GM19324 (cell line): ENCODE results near the gene OR52B2.
A peak's percentile ranks its signal among the peaks of the same experiment; 100 is the strongest.

Experiments
- ATAC-seq: cut with Tn5 transposase; IDR thresholded peaks from one replicate; pipeline ENCODE4 v1.9.1; 2021; ENCODE audit warnings: mild to moderate bottlenecking, moderate library complexity; ENCODE audit not compliant: unreplicated experiment, low FRiP score

OR52B2 gene

DNA sequence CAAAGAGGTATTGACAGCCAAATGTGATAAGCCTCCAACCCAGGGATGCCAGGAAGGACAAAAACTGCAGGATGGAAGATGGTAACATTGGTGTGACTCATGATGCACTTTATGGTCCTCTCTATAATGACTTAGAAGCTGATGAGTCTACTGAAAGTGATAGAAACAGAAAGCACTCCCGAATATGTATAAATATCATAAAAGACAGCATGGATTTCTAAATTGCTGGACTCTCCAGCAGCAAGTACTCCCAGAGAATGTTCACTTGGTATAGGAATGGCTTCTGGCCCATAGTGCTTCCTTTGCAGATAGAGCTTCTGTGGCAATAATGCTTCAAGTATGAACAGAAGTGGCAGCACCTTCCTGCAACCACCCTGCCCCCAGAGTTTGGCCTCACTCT, at the start of gene OR52B2:
TSS of gene OR52B2 (minus strand) at position 101 of the 400 bp plus-strand sequence. CDS start at position 101, 0 bp downstream.
- no peak for ATAC-seq

DNA sequence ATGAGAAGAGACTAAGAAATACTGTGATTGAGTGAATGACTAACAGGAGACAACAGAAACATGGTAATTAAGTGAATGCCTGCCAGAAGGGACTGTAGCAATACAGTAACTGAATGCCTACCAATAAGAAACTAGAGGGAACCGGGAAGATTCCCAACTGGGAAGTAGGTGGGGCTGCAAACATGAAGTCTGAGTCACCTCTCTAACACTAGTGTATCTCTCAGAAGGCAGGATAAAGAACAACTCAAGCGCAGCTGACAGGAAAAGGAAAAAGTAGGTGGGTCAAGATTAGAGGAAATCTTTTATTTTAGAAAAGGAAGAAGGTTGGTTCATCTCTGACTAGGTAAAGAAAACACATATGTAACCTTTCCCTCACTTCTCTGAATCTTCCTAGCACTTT, 49.2 kb upstream of the OR52B2 start:
- ATAC-seq, result no peak

DNA sequence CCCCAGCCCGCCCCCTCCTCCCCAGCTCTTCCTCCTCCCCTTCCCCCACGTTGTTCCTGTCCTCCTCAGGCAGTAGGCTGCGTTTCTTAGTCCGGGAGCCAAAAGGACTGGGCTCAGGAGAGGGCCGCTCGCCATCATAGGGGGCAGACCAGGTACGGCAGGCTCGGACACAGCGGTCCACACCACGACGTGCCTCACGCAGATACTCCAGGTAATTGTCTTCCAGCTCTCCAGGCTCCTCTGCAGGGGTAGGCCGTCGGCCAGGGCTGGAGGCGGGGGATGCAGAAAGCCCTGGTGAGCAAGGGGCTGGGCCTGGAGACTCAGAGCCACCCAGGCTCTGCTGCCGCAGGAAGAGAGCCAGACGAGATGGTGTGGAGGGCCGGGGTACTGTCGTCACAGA, 47.6 kb upstream of the OR52B2 start:
- no peak for ATAC-seq

DNA sequence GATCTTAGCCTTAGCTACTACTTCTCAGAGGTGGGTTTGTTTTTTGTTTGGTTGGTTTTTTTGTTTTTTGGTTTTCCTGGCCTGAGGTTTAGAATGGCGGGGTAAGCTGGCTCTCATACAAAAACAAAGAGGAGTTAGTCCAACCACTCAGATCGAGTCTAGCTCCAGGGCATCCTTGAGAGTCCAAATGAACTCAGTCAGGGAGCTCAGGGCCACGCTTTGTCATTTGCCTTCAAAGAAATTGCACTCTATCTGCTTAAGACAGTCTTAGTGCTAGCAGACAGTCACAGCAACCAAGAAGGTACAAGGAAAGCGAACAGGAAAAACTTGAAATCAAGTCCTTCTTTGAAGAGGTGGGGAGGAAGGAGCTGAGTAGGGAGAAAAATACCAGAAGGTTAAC, 46.4 kb upstream of the OR52B2 start:
- no peak for ATAC-seq

DNA sequence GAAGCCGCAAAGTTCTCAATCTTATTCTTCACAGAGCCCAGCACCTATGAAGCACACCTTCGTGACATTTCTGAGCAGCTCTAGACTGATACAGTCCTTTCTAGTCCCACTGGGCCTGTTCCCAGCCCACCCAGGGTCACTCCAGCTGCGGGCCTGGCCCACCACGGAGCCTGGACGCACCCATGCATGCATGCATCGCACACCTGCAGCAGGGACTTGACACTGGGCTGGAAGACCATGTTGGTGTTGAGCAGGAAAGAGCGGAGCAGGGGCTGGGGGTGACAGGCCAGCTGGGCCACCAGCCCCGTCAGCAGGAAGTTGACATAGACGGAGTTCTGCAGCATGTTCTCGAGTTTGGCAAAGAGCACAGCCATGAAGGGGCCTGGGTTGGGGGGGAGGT, 44.4 kb upstream of the OR52B2 start:
- ATAC-seq, result no peak

DNA sequence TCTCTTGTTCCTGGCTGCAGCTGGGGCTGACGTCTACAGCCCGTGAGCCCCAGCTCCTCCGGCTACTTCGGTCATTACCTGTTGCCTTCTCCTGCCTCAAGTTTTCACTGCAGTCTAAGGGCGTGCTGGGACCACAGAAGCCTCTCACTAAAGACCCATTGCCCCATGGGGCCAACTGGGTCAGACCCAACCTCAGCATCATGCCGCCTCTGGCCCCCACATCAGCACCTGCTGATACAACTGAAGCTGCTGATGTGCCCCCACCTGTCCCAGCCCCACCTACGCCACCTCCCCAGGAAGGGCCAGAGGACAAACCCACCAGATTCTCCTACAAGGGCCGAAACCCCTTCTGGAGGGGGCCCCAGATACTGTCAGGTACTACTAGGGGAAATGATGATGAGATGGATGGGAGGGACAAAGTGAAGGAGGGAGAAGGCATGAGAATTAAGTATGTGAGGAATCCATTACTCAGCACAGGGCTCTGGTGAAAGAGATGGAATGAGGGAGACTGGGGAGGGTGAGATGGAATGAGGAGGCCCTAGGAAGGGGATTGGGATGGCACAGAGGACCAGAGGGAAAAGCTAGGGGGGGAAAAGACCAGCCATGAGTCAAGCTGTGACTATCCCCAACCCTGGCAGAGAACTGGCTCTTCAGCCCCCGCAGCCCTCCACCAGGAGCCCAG, 40.3 kb upstream of the OR52B2 start:
- no peak for ATAC-seq

DNA sequence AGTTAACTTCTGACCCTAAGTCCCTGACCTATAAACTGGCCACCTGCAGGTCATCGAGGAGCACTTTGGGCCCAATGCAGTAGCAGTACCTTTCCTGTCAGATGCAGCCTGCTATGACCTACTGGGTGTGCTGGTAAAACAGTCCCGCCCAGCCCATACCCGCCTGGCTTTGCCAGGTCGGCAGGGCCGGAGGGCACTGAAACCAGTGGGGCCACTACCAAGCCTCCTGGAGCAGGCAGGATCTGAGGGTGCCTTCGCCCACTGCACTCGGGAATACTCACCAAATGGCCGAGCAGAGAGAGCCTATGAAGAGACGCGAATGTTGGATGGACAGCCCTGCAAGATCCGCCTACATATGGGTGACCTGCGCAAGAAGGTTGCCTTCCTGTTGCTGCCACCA, 39.7 kb upstream of the OR52B2 start:
- ATAC-seq, result no peak

DNA sequence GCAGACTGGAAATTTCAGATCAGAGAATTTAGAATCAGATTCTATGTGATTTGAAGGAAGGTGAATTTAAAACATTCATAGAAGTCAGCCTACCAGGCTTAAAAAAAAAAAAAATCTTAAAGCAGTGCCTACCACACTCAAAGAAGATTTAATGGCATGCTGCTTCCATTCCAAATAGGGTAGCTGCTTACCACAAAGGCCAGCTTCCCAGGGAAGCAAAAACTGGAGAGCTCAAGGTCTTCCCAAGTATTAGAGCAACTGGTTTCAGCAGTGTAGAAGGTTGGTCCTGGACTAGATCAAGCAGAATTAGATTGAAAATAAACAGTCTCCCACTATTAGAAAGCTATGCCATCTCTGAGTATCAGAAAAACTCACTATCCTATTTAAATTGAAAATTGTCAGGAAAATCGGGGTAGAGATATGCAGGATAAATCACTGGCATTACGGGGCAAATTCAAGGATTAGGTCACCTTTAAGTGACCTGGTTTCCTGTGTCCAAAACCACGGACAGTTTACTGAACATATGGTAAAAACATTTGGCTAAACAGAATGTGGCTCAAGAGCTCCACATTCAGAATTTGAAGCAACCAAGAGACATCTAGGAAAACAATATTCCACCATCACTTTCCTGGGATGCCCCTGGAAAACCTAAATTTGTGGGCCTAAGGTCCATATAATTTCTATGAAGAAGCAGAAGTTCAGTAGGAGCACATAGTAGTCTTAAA, 36.5 kb upstream of the OR52B2 start:
- no peak for ATAC-seq

DNA sequence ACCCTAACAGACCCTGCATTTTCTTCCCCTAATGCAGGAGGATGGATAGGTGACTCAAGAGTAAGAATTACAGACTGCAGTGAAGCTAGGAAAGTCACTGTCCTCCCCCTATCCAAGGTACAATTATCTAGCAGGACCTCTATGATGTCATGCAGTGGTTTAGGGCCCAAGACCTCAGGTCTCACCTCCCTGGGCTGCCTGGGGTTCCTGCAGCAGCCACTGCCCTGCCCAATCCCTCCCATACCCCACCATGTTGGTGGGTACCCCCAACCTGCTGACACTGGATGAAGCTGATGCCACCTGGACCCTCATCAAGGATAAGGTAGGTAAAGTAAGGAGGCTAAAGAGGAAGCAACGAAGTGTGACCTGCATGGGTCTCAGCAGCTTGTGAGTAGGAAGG, 35.2 kb upstream of the OR52B2 start, which contains the start of gene C11orf42:
TSS of gene C11orf42 (plus strand) at position 192 of the 400 bp plus-strand sequence. CDS start at position 251, 59 bp downstream.
- no peak for ATAC-seq

DNA sequence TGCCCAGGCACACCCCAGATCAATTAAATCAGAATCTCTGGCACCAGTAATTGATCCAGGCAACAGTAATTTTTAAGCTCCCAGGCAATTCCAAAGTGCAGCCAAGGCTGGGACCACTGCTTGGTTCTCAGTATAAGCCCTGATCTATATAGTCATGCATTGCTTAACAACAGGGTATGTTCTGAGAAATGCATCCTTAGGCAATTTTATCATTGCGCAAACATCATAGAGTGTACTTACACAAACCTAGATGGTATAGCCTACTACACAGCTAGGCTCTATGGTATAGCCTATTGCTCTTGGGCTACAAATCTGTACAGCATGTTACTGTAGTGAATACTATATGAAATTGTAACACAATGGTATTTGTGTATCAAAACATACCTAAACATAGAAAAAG, 34.6 kb upstream of the OR52B2 start:
- no peak for ATAC-seq

DNA sequence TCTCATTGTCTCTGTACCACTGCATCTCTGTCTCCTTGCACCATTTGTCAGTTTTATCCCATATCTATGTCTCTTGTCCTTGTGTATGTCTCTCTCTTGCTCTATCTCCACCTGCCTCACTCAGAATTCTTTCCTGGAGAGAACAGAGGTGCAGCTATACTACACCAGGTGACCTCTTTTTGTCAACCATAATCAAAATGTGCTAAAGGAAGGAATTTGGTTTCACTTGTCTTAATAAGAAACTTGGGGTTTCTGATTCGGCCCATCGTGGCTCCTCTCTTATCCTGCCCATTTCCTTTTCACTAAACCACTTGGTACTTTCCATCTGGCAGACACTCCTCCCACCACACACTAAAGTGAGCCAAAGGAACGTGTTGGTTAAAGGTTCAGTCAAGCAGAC, 33.2 kb upstream of the OR52B2 start:
- peak; percentile 56 for ATAC-seq

DNA sequence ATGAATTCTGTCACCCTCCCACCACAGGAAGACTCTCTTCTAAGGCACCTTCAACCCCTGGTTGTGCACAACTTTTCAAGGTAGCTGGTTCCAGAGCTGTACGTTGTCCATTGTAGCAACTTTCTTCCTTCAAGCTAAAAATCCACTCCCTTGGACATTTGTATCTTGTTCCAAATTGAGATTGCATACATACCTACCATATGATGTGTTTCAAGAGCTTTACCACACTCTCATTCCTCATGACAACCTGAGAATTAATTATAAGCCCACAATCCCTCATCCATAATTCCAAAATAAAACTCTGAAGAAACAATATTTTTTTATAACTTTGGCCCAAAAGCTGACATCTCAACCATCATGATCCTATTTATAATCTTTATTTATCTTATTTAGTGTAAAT, 31.9 kb upstream of the OR52B2 start:
- no peak for ATAC-seq

DNA sequence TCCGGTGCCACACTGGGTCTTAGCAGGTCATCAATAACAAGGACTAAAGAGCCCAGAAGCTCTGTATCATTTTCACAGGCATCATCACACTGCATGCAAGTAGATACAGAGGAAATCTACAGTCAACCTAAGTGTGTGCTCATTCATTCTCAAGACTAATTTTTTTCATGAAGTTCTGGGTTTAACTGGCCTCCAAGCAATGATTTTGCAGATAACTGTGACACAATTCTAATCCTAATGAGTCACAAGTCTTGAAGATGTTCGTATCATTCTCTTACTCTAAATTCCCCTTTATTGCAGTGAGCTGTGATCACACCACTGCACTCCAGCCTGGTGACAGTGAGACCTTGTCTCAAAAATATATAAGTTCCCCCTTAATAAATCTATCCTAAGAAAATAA, 31.4 kb upstream of the OR52B2 start:
- no peak for ATAC-seq

DNA sequence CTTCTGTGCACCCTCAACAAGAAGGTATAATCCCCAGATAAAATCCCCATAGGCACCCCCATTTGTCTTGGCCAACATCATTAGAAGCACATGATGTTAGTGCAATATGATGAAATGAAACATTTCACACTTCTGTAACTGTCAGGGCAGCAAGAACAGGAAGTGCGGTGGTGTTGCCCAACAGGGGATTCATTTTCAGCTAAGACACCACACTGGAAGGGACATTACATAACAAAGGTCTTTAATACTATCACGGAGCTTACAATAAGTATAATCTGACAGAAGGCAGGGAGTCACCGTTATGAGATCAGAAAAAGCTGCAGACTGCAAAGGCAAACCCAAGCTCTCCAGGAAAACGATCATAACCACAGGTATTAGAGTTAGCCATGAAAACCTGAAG, 30.8 kb upstream of the OR52B2 start:
- no peak for ATAC-seq

DNA sequence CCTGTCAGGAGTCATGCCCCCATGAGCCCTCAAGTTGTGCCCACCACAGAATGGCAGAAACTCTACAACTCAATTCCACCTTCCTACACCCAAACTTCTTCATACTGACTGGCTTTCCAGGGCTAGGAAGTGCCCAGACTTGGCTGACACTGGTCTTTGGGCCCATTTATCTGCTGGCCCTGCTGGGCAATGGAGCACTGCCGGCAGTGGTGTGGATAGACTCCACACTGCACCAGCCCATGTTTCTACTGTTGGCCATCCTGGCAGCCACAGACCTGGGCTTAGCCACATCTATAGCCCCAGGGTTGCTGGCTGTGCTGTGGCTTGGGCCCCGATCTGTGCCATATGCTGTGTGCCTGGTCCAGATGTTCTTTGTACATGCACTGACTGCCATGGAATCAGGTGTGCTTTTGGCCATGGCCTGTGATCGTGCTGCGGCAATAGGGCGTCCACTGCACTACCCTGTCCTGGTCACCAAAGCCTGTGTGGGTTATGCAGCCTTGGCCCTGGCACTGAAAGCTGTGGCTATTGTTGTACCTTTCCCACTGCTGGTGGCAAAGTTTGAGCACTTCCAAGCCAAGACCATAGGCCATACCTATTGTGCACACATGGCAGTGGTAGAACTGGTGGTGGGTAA, 29.2 kb upstream of the OR52B2 start, which contains the start of gene OR52W1:
TSS of gene OR52W1 (plus strand) at position 51 of the 637 bp plus-strand sequence. CDS start at position 51, 0 bp downstream.
- ATAC-seq, result no peak

DNA sequence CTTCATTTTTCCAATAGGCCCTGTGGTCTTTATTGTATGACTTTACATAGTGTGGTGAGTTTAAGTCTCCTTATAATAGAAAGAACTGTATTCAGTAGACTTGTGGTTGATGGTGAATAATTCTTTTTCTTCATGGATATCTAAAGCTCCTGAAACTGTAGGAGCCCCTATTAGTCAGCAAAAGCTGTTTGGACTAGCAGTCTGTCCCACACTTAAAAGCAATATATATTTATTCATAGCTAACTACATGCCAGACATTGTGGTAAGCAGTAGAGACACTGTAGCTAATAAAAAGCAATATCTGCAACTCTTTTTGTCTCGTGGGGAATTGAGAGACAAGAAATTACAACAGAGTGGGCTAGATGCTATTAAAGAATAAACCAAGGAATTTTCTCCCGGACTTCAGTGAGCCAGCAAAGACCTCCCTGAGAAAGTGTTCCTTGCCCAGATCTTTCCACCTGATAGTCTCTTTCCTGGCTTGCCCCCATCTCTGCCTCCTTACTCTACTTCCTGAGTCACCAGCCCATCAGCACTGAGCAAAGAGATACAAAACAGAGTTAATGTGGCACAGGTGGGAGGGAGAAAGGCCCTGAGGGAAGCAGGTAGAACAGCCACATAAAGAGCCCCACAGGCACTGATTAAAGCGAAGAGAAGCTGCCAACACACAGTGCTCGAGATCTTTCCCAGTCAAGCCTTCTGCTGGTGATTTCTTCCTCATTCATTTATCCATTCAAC, 27.5 kb upstream of the OR52B2 start:
- no peak for ATAC-seq

DNA sequence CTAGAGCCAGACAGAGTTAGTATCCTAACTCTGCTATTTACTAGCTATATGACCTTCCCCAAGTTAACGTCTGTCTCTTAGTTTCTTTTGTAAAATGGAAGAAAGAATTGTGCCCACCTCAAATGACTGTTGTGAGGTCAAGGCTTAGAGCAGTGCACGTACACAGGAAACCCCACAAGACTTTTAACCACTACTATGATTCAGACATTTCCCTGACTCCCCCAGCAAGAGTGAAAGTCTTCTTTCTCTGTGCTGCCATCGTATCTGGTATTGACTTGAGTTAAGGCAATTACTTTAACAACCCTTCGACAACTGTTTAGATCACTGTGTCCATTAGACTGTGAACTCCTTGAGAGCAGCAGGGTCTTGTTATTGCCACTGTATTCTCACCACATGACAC, 26.3 kb upstream of the OR52B2 start:
- no peak for ATAC-seq

DNA sequence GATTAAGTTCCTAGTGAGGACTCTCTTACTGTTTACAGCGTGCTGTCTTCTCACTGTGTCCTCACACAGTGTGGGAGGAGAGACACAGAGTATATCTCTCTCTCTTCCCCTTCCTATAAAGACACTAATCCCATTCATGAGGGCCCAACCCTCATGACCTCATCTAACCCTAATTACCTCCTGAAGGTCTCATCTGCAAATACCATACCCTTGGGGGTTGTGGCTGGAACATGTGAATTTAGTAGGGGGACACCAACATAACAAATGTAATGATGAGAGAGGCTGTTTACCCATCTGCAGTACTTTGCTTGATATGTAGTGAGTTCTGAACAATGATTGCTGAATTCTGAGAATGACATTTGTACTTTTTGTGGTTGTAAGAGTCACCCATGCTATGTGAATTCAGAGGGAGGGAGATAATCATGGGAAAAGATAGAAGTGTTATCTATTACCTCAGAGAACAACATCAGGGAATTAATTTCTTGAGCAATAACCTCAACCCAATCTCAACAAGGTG, 24.0 kb upstream of the OR52B2 start:
- ATAC-seq, result no peak

DNA sequence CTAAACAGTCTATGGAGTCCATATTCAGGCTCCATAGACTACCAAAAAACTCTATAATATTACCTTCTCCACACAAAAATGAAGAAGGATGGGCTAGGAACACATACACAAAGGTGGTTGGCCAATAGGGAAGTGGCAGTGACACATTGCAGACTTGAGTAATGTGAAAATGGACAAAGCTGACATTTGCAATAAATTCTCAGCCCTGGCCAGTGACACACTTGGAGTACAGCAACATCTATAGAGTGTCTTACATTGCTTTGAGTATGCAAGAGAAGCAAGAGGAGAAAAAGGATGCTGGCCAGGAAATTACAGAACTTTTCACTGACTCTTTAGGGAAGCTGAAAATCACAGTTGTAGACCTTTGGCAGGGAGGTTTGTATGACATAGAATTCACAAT, 21.6 kb upstream of the OR52B2 start:
- ATAC-seq, result no peak

DNA sequence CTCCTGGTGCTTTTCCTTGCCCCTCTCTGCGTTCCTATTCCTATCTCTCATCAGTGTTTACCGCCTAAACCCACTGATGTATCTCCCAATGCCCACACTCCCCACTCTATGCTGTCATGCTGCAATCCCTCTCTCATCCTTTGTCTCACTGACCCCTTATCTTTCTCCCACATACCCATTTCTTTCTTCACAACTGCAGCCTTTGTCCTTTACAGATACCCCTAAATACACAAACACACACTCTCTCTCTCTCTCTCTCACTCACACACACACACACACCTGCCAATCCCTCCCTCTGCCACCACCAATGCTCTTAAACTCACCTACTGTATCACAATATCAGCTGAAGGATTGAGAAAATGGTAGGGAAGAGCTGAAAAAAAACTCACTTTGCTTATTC, 5.3 kb upstream of the OR52B2 start:
- ATAC-seq, result no peak
